OCI-LY7 (cell line): ENCODE measurements around the gene DUS1L.

Experiments used
- CTCF ChIP-seq: fragments of 200-600 bp; sonication (generic); conservative IDR thresholded peaks from 2 replicates; pipeline ENCODE4 v1.5.1; 2014; ENCODE audit warnings: mild to moderate bottlenecking, antibody characterized with exemption, low read length, moderate library complexity, mixed read lengths
- EZH2phosphoT487 ChIP-seq: fragments of 200-600 bp; sonication (generic); IDR thresholded peaks from 2 replicates; pipeline ENCODE4 v1.6.1; 2018; ENCODE audit warnings: low read depth, borderline replicate concordance, mild to moderate bottlenecking, mixed run types, antibody characterized with exemption, low read length, moderate library complexity, mixed read lengths

GRCh38 chr17:82013341-82013740 lies 52.3 kb downstream of the DUS1L start:
- TF ChIP-seq EZH2phosphoT487 (no peak), CTCF (no peak)
